A673 (cell line): Measurements from ENCODE around the gene BASP1. TPM values are rescaled to one million over a fixed set of nuclear protein-coding genes. Genes with fewer than 3 reads are reported as not detected.

ENCODE experiments used
- BruUV-seq: library from RNA; stranded (reverse); fragments of 400-500 nt; replicated peaks from 2 replicates; lab custom pipeline; 2021; lab: Mats Ljungman, UMichigan
- CTCF ChIA-PET: fragments of 300-600 bp; sonication (Branson Sonifier 250); formaldehyde crosslinking; loops from one replicate; lab custom pipeline; 2022; ENCODE audit warnings: antibody characterized with exemption; lab: Charles Lee
- POLR2A ChIA-PET: fragments of 300-600 bp; sonication (Branson Sonifier 250); formaldehyde crosslinking; loops from one replicate; lab custom pipeline; 2022; ENCODE audit warnings: antibody characterized with exemption; ENCODE audit not compliant: low non-redundant PET; lab: Charles Lee
- DNase-seq: peaks from one replicate; pipeline ENCODE4 v3.0.0-alpha.2; 2015; ENCODE audit warnings: low spot score
- H3K27ac ChIP-seq: fragments of 200-600 bp; sonication (generic); 2 replicates; pipeline ENCODE4 v1.5.1; 2016; ENCODE audit warnings: mixed run types, low read depth, mild to moderate bottlenecking, mixed read lengths, antibody characterized with exemption, low read length; ENCODE audit not compliant: poor library complexity, severe bottlenecking
- H3K27me3 ChIP-seq: fragments of 200-600 bp; sonication (generic); replicated peaks from 2 replicates; pipeline ENCODE4 v1.6.1; 2017; ENCODE audit warnings: mixed run types, low read depth, mild to moderate bottlenecking, mixed read lengths, antibody characterized with exemption, low read length; ENCODE audit not compliant: insufficient read depth, poor library complexity
- H3K36me3 ChIP-seq: fragments of 200-600 bp; sonication (generic); 2 replicates; pipeline ENCODE4 v1.6.1; 2016; ENCODE audit warnings: mixed run types, mild to moderate bottlenecking, mixed read lengths, antibody characterized with exemption, low read length; ENCODE audit not compliant: insufficient read depth, poor library complexity, severe bottlenecking
- H3K4me1 ChIP-seq: fragments of 200-600 bp; sonication (generic); 2 replicates; pipeline ENCODE4 v1.6.1; 2017; ENCODE audit warnings: mixed run types, mild to moderate bottlenecking, mixed read lengths, antibody characterized with exemption, low read length; ENCODE audit not compliant: insufficient read depth, poor library complexity, severe bottlenecking
- H3K4me3 ChIP-seq: fragments of 200-600 bp; sonication (generic); 2 replicates; pipeline ENCODE4 v1.5.1; 2016; ENCODE audit warnings: low read depth, mixed run types, mild to moderate bottlenecking, mixed read lengths, low read length; ENCODE audit not compliant: poor library complexity, severe bottlenecking
- H3K9me3 ChIP-seq: fragments of 200-600 bp; sonication (generic); 2 replicates; pipeline ENCODE4 v1.6.1; 2016; ENCODE audit warnings: mixed run types, low read depth, mild to moderate bottlenecking, mixed read lengths, antibody characterized with exemption, low read length; ENCODE audit not compliant: poor library complexity, severe bottlenecking
- CTCF ChIP-seq: fragments of 300-800, 200-600 bp; sonication (generic); conservative IDR thresholded peaks from 2 replicates; pipeline ENCODE4 v1.5.1; 2017; ENCODE audit warnings: low read depth, mild to moderate bottlenecking, antibody characterized with exemption, low read length, moderate library complexity, mixed read lengths
- EZH2 ChIP-seq: fragments of 200-600 bp; sonication (generic); IDR thresholded peaks from 2 replicates; pipeline ENCODE4 v1.6.1; 2017; ENCODE audit warnings: borderline replicate concordance, low read depth, mild to moderate bottlenecking, mixed read lengths, antibody characterized with exemption, low read length; ENCODE audit not compliant: poor library complexity, severe bottlenecking
- intact Hi-C: fragments of 100-400 bp; cut with micrococcal nuclease; formaldehyde crosslinking; loops from one replicate; pipeline ENCODE4 v1.10.0; 2022; ENCODE audit not compliant: unreplicated experiment
- total RNA-seq: library from RNA; stranded (reverse); gene quantifications from 2 replicates; pipeline ENCODE4 v1.2.3, GENCODE V29; 2021

BASP1 gene
- total RNA-seq, 1 experiment from 2014 or later, result 394 TPM

DNA sequence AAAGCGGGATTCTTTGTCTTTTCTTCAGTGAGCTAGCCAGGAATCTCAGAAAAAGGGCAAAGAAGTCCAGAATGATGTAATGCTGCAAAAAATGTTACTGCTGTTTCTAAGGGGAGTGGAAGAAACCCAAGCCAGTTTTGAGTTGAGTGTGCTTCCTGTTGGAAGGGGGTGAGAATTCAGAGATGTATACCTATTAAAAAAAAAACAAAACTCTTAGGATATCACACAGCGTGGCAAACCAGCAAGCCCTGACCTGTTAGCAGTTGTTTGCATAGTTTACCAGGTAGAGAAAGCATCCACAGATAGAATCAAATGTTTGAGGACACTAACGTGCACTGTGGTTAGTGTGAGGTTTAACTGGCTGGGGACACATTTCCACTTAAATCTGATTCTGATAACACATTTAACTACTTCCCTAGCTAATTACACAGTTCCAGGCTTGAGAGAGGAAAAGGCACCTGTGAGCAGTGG is 11.4 kb downstream of the BASP1 start:
- TF ChIP-seq CTCF (no peak), EZH2 (no peak)
- Histone ChIP-seq H3K27me3 (no peaks in the 10 kb centered on the region), H3K36me3 (peaks cover 46% of the 10 kb centered on the region), H3K4me3 (no peak overlapping the region), H3K27ac (peak overlapping the region; percentile 61), H3K4me1 (peaks cover 54% of the 10 kb centered on the region), H3K9me3 (no peaks in the 10 kb centered on the region)
- DNase-seq, result no peak
- CTCF ChIA-PET, result no interaction called here
- POLR2A ChIA-PET, result no interaction called here
- intact Hi-C loops, result no loop called here
- no TSS peak for BruUV-seq

GRCh38 chr5:17229313-17229712 is 11.9 kb downstream of the BASP1 start:
- BruUV-seq, result no TSS peak
- peaks cover 50% of the 10 kb centered on the region for H3K4me1 ChIP-seq
- peak overlapping the region; percentile 61 for H3K27ac ChIP-seq
- no peak for DNase-seq
- H3K36me3 ChIP-seq, result peaks cover 46% of the 10 kb centered on the region
- H3K9me3 ChIP-seq, result no peaks in the 10 kb centered on the region
- intact Hi-C loops, result no loop called here
- TF ChIP-seq CTCF, result no peak
- no peak for TF ChIP-seq EZH2
- H3K27me3 ChIP-seq, result no peaks in the 10 kb centered on the region
- no peak overlapping the region for H3K4me3 ChIP-seq
- CTCF ChIA-PET, result no interaction called here
- POLR2A ChIA-PET, result no interaction called here

DNA sequence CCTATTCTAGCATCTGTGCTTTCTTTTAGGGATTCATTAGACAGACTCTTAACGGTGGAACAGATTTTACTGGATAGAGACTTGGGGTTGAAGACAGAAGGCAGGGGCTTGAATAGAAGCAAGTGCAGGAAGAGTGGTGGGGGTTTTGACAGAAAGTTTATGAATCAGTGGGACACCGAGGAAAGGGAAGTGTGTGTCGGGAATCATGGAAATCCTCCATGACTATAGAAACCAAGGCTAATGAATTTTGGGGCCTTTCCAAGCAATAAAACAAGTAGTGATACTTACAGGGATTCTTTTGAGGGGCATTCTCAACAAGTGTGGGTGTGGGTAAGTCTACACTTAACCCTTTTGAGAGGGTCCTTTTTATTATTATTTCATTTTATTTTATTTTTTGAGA is 12.8 kb downstream of the BASP1 start:
- ChIA-PET POLR2A (no interaction called here), CTCF (no interaction called here)
- peaks cover 42% of the 10 kb centered on the region for H3K4me1 ChIP-seq
- H3K27me3 ChIP-seq, result no peaks in the 10 kb centered on the region
- intact Hi-C loops, result no loop called here
- no peak overlapping the region for H3K27ac ChIP-seq
- no peak for TF ChIP-seq CTCF
- no peak overlapping the region for H3K4me3 ChIP-seq
- BruUV-seq, result no TSS peak
- H3K36me3 ChIP-seq, result peaks cover 45% of the 10 kb centered on the region
- H3K9me3 ChIP-seq, result no peaks in the 10 kb centered on the region
- no peak for DNase-seq
